HG02981 (cell line): ENCODE results near the gene PIEZO1.
A peak's percentile ranks its signal among the peaks of the same experiment; 100 is the strongest.

Source experiments
- ATAC-seq: cut with Tn5 transposase; IDR thresholded peaks from one replicate; pipeline ENCODE4 v1.9.1; 2021; ENCODE audit warnings: mild to moderate bottlenecking, moderate library complexity; ENCODE audit not compliant: unreplicated experiment

The PIEZO1 gene

DNA sequence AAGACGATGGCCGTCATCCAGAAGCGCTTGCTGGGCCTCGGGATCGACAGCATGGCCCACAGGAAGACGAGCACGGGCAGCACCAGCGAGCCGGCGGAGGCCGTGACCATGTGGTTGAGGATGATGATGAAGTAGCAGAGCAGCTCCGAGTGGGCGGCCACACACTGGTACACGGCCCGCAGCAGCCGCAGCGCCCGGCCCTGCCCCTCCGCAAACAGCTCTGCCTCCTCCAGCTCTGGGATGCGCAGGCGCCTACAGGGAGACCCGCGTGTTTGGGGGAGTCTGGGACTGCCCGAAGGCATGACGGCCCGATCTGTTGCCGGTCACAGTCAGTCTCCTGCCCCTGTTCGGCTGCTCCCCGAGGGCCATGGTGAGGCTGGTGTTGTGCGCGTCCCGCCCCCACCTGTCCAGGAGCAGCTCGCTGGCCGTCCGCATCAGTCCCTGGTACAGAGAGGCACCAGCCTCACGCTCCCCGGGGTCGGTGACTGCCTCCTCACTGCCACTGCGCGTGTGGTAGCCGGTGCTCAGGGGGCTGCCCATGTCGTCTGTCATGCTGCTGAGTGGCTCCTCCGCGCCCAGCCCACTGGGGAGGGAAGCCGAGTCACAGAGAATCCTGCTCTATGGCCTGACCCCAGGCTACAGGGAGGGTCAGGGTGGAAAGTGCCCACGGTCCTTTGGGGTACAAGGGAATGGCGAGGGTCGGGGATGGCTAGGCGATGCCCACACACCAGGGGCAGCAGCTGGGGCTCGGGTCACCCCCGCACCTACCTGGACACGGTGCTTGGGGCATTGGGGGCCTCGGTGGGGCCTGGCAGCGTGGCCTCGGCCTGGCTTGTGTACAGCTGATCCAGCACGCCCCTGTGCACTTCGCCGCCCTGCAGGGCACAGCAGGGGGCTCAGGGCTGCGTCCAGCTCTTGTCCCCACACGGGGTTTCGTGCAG is 62.9 kb downstream of the PIEZO1 start:
- ATAC-seq, result no peak

- no peak for ATAC-seq
Observed at GRCh38 chr16:88721236-88721635, 63.8 kb downstream of the PIEZO1 start.

- no peak for ATAC-seq
Observed at GRCh38 chr16:88720396-88720970, 64.5 kb downstream of the PIEZO1 start.

GRCh38 chr16:88719933-88720296 is 65.1 kb downstream of the PIEZO1 start:
- no peak for ATAC-seq

GRCh38 chr16:88719267-88719932 is 65.6 kb downstream of the PIEZO1 start:
- no peak for ATAC-seq

DNA sequence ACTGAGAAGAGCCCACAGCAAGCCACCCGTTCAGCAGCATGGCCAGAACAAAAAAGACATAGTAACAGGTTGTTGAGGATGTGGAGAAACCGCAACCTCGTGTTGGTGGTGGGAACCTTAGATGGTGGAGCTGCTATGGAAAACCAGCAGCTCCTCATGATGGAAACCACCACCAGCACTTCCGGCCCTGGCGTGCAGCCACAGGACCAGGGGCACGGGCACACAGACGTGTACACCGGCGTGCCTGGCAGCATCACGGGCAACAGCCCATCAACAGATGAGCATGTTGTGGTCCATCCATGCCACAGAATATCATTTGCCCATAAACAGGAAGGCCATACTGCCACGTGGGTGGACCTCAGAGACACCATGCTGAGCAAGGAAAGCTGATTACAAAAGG is 66.8 kb downstream of the PIEZO1 start:
- no peak for ATAC-seq

- no peak for ATAC-seq
Observed at GRCh38 chr16:88716601-88717001, 68.4 kb downstream of the PIEZO1 start.

- no peak for ATAC-seq
Observed at GRCh38 chr16:88716201-88716600, 68.8 kb downstream of the PIEZO1 start.

DNA sequence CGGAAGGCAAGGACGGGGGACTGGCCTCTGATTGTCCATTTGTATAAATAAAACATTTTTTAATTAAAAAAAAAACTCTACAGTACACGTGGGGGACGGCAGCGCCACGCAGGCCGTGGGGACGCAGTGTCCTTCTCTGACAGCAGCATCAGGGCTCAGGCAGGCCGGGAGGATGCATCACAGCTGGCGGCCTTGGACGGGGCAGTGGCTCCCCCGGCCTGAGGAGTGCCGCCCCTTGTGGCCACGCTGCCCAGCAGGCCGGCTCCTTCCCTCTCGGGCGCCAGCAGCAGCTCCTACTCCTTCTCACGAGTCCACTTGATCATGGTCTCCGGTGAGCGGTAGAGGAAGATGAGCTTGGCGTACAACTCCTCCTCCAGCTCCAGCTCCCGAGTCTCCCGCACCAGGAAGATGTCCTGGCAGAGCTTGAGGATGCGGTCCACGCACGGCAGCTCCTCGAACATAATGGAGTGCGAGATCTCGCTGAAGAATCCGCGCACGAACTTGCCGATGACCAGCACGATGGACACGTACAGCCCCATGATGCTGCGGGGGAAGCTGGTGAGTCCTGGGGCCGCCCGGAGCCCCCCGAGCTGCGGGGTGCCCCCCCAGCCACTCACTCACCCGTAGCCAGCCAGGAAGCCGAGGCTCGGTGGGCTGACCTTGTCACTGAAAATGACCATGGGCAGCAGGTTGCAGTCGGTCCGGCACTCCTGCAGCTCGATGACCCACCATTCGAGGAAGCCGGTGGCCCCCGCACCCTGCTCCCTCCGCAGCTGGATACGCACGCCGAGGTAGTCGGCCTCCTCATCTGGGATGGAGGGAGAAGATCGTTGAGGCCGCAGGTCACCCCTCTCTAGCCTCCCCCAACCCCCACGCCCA is 69.5 kb downstream of the PIEZO1 start:
- ATAC-seq, result no peak

DNA sequence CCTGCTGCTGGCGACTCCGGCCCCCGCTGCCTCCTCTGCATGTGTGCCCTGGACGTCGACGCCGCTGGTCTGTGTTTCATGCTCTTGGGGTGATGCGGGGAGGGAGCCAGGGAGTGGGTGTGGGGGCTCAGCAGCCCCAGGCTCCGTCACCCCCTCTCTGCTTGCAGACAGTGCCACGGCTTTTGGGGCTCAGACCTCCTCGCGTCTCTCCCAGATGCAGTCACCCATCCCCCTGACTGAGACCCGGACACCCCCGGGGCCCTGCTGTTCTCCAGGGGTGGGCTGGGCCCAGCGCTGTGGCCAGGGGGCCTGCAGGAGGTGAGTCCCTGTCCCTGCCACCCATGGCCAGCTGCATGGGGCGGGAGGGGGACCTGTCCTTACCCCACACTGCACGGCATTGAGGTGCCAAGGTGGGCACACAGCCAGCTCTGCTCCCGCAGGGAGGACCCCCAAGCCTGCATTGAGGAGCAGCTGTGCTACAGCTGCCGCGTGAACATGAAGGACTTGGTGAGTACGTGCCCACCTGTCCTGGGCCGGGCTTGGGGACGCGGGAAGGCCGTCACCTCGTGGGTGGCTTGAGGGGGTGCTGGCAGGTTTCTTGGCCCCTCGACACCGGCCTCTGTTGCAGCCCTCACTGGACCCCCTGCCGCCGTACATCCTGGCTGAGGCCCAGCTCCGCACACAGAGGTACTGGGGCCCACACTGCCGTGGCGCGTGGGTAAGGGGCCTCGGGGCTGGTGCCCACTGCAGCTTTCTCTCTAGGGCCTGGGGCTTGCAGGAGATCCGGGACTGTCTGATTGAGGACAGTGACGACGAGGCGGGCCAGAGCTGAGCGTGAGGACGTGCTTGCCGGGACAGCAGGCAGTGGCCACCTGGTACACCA is 70.4 kb downstream of the PIEZO1 start:
- ATAC-seq, result no peak

DNA sequence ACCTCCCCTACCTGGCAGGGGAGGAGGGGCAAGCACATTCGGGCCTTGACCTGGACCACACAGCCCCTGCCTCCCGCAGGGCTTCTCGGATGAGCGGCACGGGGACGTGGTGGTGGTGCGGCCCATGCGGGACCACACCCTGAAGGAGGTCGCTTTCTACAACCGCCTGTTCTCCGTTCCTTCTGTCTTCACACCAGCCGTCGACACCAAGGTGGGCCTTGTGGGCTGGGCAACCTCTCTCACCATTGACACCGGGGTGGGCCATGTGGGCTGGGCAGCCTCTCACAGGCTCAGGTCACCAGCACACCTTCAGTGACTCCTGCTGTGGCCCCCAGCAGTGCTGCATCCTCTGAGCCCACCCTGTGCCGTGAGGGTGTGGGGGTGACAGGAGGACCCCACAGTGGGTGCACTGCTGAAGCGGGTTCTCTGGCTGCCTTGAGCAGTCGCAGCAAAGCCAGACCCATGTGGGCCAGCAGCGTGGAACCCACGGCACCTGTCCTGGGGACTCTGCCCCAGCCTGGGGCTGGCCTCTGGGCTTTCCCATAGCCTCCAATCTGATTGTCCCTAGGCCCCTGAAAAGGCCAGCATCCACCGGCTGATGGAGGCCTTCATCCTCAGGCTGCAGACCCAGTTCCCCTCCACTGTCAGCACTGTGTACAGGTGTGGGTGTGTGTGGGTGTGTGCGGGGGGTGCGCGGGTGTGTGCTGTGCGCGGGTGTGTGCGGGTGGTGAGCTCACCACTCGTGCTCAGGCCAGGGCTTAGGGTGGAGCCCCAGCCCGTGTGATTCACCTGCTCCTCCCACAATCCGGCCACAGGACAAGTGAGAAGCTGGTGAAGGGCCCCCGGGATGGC is 71.2 kb downstream of the PIEZO1 start:
- no peak for ATAC-seq

GRCh38 chr16:88713054-88713453 is 72.0 kb downstream of the PIEZO1 start:
- no peak for ATAC-seq

- no peak for ATAC-seq
Observed at GRCh38 chr16:88712362-88712979, 72.5 kb downstream of the PIEZO1 start.

DNA sequence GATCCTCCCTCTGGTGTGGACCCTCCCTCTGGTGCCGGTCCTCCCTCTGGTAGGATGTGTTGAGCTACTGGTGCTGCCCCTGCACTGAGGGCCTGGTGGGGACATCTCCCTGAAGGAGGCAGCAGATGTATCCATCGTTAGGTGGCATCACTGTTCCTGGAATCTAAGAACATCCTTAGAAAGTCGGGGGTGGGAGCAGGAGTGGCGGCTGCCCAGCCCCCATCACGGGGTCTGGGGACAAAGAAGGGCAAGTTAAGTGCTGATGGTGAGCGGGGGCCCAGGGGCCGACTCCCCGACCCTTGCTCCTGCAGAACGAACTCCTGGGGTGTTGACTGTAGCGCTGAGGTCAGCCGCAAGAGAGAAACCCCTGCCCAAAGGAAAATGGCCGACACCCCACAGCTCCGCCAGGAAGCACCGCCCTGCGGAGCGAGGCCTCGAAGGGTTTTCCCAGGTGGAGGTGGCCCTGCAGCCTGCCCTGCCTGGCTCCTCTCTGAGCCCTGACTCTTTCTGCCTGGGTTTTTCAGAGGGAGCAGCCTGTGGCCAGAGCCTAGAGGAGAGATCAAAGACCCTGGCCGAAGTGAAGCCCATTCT is 73.2 kb downstream of the PIEZO1 start:
- no peak for ATAC-seq

GRCh38 chr16:88710556-88710955 is 74.5 kb downstream of the PIEZO1 start:
- no peak for ATAC-seq

- ATAC-seq, result no peak
Observed at GRCh38 chr16:88706965-88707826, 77.8 kb downstream of the PIEZO1 start.

DNA sequence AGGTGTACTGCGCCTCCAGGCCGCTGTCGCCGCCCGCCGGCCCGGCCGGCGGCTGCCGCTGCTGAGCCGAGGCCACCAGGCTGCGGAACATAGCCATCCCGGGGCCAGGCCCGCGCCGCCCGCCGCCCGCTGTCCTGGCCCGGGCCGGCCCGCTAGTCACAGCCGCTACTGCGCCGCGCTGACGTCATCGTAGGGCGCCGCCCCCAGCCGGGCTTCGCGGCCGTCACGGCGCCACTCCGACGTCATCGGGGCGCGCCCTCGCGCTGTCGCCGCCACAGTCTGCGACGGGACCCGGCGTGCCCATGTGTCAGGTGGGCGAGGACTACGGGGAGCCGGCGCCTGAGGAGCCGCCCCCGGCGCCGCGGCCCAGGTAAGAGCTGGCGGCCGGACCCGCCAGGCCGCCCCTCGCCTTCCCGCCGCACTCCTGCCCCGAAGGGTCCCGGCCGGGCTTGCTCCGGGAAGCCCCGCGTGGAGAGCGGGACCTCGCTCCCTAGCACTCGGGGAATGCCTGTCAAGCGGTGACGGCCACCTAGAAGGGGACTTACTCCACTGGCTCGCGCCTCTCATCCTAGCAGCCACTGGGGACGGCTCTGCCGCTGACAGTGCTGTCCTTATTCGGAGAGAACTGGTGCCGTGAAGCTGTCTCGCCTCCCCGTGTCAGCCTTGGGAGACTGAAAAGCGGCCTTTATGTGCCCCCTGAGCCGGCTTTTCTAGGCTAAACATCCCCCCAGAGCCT is 78.6 kb downstream of the PIEZO1 start, which contains the start of the genes CTU2 and RNF166:
TSS of gene CTU2 (plus strand) at position 275 of the 736 bp plus-strand sequence. CDS start at position 303, 28 bp downstream.
TSS of gene RNF166 (minus strand) at position 180 of the 736 bp plus-strand sequence. CDS start at position 97, 83 bp downstream.
- peak; percentile 61 for ATAC-seq
